Activated CD4-positive, CD25-positive, alpha-beta regulatory T cell treated with anti-CD3 and anti-CD28 coated beads, Interleukin-2, amount 50 U/mL, for 72 hours (primary cell): ENCODE measurements around the gene IGFLR1.
"Not testable (repeated sequence)": the region's sequence is repeated elsewhere in the genome, so short reads cannot be mapped to it uniquely, and the experiment has no call there.

Experiments used
- DNase-seq: peaks from one replicate; pipeline ENCODE4 v3.0.0; 2021

IGFLR1 gene

GRCh38 chr19:35777086-35777841 is 35.0 kb upstream of the IGFLR1 start:
- no peak for DNase-seq

DNA sequence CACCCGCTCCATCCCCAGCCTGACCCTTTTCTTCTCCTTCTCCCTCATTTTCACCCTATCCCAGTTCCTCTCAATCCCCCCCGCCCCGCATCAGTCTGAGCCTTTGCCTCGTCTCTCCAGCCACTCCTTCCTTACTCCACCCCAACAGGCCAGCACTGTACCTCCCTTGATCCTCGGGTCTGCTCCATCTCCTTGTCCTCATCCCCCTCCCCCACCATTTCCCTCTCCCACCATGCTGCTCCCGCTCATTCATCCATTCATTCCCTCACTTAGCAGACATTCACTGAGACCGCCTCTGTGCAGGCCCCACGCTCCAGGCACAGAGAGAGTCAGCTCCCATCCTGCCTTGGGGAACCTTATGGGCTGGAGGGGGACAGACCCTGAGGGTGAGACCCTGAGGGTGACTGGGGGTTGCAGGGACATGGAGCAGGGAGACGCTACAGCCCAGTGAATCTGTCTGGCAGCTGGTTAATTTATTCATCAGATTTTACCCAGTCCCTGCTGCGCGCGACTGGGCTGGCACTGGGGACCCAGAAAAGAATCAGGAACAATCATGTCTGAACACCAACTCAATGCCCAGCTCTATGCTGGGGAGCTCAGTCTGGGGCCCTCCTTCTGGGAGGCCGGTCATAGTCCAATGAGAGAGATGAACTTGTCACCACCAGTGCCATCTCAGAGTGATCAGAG is 34.0 kb upstream of the IGFLR1 start:
- no peak for DNase-seq

DNA sequence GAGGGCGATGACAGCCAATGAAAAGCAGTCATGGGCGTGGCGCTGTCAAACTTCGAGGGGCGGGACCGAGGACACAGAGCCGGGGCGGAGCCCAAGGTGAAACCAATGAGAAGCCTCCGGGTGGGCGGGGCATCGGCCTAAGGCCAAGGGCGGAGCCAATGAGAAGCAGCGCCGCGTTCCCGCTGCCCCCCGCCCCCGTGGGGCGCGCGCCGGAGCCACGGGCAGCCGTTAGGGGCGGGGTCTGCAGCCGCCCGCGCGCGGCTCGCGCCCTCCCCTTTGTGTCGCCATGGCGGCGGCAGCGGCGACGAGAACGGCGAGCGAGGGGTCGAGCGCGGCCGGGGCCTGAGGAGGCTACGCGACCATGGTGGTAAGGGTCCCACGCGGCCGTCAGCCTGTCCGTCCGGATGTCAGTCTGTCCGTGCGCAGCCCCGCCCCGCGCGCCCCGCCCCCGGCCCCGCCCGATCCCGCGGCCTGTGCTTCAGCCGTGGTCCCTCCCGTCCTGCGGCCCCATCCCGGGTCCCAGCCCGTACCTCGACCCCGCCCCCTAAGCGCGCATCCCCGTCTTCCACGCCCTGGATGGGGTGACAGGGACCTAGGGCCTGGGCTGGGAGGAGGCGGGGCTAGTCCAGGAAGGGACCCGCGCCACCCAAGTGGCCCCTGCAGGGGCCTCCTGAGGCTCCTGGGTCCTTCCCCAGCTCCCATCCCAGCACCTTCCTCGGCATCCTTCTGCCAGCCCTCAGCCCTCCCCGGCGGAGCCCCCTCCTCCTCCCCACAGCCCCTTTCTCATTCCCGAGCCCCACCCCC is 33.2 kb upstream of the IGFLR1 start, which contains the start of gene ARHGAP33:
ARHGAP33 (plus strand) TSS at position 267 of the 804 bp plus-strand sequence; CDS start at position 362, 95 bp downstream.
- DNase-seq = peak; percentile 99

DNA sequence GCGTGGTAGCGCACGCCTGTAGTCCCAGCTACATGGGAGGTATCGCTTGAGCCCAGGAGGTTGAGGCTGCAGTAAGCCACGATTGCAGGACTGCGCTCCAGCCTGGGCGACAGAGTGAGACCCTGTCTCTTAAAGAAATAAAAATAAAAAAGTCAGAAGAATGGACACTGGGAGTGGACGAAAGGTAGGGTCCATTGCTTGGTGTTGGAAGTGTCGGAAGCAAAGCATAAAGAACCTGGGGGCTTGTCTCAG is 32.7 kb upstream of the IGFLR1 start:
- DNase-seq = no peak

DNA sequence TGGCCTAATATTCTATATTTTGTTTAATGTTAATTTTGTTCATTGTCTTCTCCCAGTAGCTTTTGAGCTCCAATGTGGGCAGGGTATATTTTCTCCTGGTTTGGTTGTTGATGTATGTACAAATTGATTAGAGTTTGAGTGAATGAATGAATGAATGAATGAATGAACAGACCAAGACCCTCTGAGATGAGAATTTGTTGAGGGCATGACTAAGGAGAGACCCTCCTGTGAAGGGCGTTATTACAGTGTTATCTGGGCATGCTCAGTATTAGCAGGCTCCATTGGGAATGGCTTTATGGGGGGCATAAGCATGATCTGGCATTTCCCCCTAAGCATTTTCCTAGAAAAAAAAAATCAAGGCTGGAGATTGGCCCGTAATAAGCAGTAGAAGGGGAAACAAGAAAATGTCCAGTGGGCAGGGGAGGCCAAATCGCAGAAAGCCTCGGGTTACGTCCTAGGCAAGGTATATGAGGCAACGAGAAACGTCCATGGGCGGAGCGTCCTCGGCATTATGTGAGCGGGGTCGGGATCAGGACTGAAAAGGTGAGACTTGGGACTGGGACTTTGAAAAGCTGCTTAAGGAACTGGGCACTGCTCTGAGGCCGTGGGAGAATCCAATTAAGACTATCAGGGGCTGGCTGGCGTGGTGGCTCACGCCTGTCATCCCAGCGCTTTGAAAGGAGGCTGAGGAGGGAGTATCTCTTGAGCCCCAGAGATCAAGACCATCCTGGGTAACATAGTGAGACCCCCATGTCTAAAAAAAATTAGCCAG is 32.2 kb upstream of the IGFLR1 start:
- no peak for DNase-seq

- DNase-seq = no peak
Measured at GRCh38 chr19:35773020-35773806, 31.0 kb upstream of the IGFLR1 start.

- DNase-seq = not testable (repeated sequence)
Measured at GRCh38 chr19:35772362-35772761, 30.1 kb upstream of the IGFLR1 start.

DNA sequence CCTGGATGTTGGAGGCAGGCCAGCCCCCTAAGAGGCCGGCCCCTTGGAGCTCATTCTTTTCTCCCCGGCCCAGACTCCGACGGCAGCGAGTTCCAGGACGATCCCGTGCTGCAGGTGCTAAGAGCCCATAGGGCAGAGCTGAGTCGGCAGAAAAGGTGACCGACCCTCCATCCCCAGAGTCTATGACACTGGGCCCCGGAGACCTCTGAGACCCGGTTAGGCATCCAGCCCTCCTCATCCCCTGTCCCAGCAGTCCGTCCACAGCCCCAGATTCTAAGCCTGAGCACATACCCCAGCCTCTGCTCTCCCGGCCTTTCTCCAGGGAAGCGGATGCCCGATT is 25.8 kb upstream of the IGFLR1 start:
- DNase-seq = no peak

DNA sequence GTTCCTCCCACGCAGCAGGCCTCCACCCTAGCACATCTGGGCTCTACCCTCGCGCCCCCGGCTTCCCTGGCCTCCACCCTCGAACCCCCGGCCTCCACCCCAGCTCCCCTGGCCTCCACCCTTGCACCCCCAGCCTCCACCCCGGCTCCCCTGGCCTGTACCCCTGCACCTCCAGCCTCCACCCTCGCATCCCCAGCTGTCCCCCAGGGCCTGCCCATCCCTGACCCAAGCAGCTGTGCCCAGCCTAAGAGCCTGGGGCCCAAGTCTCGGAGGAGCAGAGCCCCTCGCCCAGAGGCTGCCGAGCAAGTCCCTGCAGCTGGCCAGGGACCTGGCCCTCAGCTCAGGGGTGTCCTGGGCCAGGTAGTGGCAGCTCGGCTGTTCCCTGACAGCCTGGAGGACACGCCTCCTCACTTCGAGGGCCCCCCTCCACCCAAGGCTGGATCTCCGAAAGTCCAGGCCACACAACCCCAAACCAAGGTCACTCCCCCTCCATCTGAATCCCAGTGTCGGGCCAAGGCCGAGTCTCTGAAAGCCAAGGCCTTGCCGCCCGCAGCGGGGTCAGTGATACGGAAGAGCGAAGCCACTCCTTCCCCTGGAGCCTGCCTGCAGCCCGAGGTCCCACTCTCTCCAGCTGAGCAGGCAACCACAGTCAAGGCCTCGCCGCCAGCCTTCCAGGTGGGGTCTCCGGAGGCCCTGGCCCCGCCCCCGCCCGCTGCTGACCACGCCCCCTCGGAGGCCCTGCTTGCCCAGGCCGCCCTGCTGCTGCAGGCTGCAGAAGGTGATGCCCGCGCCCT is 25.2 kb upstream of the IGFLR1 start:
- no peak for DNase-seq

- DNase-seq = no peak
Measured at GRCh38 chr19:35766571-35767104, 24.4 kb upstream of the IGFLR1 start.

DNA sequence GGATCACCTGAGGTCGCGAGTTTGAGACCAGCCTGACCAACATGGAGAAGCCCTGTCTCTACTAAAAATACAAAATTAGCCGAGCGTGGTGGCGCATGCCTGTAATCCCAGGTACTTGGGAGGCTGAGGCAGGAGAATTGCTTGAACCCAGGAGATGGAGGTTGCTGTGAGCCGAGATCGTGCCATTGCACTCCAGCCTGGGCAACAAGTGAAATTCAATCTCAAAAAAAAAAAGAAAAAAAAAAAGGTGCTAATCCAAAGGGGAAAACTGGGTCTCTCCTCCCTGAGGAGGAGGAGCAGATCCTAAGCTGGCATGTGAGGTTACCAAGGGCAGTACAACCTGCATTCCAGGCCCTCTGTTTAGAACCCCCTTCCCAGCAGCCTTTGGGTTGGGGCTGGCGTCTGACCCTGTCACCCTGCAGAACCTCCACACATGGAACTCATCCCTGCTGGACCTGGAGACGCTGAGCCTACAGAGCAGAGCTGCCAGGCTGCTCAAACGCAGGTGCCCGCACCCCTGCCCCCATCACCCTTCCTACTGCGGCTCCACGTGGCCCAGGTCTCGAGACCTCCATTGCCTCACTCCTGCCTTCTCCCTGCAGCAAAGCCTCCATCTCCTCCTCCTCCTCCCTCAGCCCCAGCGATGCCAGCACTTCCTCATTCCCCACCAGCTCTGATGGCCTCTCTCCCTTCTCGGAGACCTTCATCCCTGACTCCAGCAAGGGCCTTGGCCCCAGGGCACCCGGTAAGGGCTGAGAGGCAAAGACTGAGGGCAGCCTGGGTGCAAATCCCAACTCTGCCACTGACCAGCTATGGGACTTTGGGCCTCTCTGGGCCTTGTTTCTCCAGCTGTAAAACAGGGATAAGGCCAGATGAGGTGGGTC is 22.4 kb upstream of the IGFLR1 start:
- no peak for DNase-seq

GRCh38 chr19:35760711-35761349 is 18.6 kb upstream of the IGFLR1 start:
- DNase-seq = no peak

DNA sequence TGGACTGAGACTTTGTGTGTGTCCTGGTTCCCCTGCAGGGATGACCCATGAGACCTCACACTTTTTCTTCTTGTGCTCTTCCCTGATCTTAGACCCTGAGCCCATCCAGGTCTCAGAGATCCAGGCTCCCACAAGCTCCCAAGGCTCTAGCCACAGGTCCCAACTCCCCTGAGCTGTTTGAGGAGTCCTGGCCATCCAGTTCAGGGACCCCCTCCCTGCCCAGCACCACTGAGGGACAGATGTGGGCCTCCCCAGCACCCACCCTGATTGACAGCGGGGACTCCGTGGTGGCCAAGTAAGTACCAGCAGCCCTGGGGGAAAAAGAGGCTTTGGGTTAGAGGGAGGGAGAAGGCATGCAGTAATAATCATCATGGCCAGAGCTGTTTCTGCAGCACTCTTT is 17.4 kb upstream of the IGFLR1 start:
- DNase-seq = no peak

DNA sequence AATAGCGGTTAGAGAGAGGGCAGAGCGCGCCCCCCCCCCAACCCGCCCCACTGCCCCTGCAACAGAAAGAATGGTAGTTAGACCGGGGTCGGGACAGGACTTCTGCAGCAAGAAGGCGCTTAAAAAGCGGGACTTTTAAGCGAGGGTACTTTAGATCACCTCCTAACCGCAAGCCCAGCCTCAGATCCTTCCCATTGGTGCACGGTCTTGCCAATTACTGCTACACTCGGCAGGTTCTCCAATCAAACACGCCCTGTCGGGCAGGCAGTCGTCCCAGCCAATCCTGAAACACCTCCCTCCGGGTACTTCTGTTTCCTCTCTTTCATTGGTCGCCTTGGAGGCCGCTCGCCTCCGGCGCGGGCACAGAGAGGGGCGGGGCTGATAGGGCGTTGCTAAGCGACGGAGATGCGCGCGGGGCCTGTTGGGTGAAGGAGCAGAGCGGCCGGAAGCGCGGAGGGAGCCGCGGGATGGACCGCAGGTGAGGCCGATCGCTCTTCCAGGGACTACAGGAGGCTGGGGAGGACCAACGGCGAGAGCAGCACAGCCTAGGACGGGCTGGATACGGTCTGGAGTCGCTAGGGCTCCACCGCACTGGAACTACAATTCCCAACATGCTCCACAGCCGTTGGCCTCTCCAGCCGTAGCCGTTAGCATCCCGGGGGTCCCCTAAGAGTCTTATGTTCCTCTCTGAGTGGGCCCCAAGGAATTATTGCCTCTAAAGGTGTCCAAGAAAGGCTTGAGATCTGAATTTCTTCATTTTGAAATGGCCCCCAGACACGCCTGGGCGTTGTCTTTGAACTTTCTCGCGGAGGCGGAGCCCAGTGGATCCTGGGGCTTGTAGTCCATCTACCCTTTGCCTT is 15.7 kb upstream of the IGFLR1 start, which contains the start of gene PROSER3:
PROSER3 (plus strand) TSS at position 428 of the 860 bp plus-strand sequence; CDS start at position 468, 40 bp downstream.
- DNase-seq = peak; percentile 98

DNA sequence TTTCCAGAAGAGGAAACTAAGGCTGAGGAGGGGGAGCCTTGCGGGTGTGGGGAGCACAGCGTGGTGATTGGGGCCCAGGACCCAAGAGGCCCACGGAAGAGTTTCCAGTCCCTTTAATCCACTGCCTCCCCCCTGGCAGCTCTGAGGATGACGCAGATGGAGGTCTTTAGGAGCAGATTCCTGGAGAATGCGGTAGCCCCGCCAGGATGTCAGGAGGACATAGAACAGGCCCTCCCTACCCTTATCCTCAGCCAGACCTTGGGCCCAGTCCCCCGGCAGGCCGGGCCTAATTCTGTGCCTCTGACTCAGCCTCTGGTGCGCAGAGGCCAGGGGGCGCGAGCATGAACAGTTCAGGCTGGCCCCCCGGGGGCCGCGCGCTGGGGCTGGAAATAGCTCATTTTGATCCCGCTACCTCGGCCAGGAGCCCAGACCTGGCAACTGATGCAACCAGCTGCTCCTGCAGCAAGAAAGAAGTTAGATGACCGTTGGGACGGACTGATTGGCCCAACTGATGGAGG is 15.0 kb upstream of the IGFLR1 start:
- peak; percentile 52 for DNase-seq

DNA sequence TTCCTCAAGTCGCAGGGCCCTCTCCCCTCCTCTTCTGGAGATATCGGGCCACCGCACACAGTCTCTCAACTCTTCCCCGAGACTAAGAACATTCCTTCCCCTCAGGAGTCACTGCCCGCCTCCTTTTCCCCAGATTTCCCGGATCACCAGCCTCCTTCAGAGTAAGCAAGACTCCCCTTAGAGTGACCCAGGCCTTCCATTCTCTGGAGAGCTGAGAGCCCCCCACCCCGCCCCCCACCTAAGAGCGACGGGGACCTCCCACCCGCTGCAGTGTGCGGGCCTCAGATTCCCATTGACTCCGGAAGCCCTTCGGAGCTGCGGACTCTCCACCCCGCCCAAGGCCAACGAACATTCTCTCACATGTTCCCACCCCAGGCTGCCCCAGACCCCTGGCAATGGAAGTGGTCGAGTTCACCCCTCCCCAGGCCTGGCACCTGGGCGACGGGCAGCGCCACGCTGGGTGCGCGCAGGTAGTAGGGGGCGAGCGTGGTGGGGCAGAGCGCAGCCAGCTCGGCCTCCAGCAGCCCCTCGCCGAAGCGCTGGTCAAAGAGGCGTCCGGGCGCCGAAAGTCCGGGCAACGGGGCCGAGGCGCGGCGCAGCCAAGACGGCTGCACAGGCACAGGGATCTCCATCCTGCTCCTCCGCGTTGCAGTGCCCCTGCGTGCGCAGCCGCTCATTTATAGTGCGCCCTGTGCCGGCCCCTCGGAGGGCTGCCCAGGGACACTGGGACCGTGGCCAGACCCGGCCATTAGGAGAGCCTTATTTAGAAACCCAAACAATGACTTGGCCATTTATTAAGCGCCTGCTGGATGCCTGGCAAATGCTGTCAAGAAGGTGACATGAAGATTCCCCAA is 14.4 kb upstream of the IGFLR1 start, which contains the start of gene HSPB6:
HSPB6 (minus strand) TSS at position 653 of the 854 bp plus-strand sequence; CDS start at position 632, 21 bp downstream.
- DNase-seq = no peak
